HL-60 (cell line): Measurements from ENCODE around the gene WBP1.

Source experiments
- POLR2AphosphoS5 ChIP-seq: IDR thresholded peaks from 2 replicates; pipeline ENCODE4 v1.6.1; 2012; ENCODE audit warnings: low read depth
- REST ChIP-seq: IDR thresholded peaks from 2 replicates; pipeline ENCODE4 v1.6.1; 2012; ENCODE audit warnings: low read depth; ENCODE audit not compliant: insufficient replicate concordance

DNA sequence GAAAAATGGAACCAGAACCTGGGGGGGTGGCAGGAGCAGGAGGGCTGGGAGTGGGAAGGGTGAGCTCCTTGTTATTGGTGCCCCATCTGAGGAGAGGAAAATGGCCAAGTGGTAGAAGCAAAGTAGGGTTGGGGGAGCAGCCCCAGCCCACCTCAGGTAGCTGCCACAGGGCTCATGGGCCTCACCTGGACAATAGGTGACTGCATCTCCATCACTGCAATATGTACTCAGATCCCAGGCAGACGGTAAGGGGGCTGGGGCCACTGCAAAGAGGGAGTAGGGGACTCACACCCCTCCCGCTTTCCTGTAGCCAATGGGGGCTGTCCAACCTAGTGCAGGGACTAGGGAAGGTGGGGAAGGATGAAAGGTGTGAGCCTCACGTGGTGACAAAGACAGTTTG is 41.0 kb upstream of the WBP1 start:
- TF ChIP-seq POLR2AphosphoS5 (no peak), REST (no peak)
